Gastroesophageal sphincter (tissue), 4 donors: ENCODE measurements around the gene APLNR. TPM values are rescaled to one million over a fixed set of nuclear protein-coding genes. Genes with fewer than 3 reads are reported as not detected.

ENCODE experiments used
- ATAC-seq: fragments of 150-250 bp; one replicate; pipeline ENCODE4 v1.9.1; 2016; ENCODE audit warnings: mild to moderate bottlenecking, moderate library complexity
- H3K27ac ChIP-seq, 4 donors: fragments of 200-600 bp; sonication (generic) in 3 of 4; 1 replicate in 3 of 4; 2 replicates in 1 of 4; pipeline ENCODE4 v1.5.1; 2016 to 2019
- H3K27me3 ChIP-seq: fragments of 200-600 bp; sonication (generic); one replicate; pipeline ENCODE4 v1.5.1; 2019
- H3K36me3 ChIP-seq, 2 donors: fragments of 200-600 bp; sonication (generic); one replicate each; pipeline ENCODE4 v1.5.1; 2019; ENCODE audit warnings: control low read depth in 1 of 2
- H3K4me1 ChIP-seq, 3 donors: fragments of 200-600 bp; sonication (generic); 1 replicate in 2 of 3; 2 replicates in 1 of 3; pipeline ENCODE4 v1.5.1; 2016 to 2019; ENCODE audit warnings: control low read depth in 2 of 3
- H3K4me3 ChIP-seq, 2 donors: fragments of 200-600 bp; sonication (generic); one replicate each; pipeline ENCODE4 v1.5.1; 2019; ENCODE audit warnings: mild to moderate bottlenecking in 1 of 2, moderate library complexity in 1 of 2
- H3K9me3 ChIP-seq, 3 donors: fragments of 200-600 bp; sonication (generic); one replicate each; pipeline ENCODE4 v1.5.1; 2017 to 2019; ENCODE audit warnings: control low read depth in 2 of 3
- CTCF ChIP-seq, 4 experiments: fragments of 200-600 bp in 2 of 4; fragments of 450-650 bp in 2 of 4; sonication (generic) in 1 of 4; IDR thresholded peaks; one replicate each; pipeline ENCODE4 v1.5.1; 2017 to 2019; ENCODE audit warnings: antibody characterized with exemption in 4 of 4, mild to moderate bottlenecking in 2 of 4, moderate library complexity in 2 of 4
- EP300 ChIP-seq: sonication (generic); formaldehyde crosslinking; IDR thresholded peaks from one replicate; pipeline ENCODE4 v1.6.1; 2017; ENCODE audit warnings: antibody characterized with exemption, mild to moderate bottlenecking
- POLR2A ChIP-seq, 2 donors: fragments of 450-650 bp; IDR thresholded peaks; one replicate each; pipeline ENCODE4 v1.6.1; 2017; ENCODE audit warnings: antibody characterized with exemption in 2 of 2, mild to moderate bottlenecking in 2 of 2, moderate library complexity in 1 of 2
- POLR2AphosphoS5 ChIP-seq: sonication (generic); formaldehyde crosslinking; IDR thresholded peaks from one replicate; pipeline ENCODE4 v1.6.1; 2017; ENCODE audit warnings: antibody characterized with exemption
- WGBS, 2 donors: methylation state at CpG; one replicate each; pipeline ENCODE4 v1.1.5; 2018; ENCODE audit warnings: low coverage in 1 of 2; 5-methylcytosine and 5-hydroxymethylcytosine counted together
- total RNA-seq, 4 donors: library from RNA; depleted of rRNA; stranded (reverse); fragments of >200 nt; gene quantifications; one replicate each; pipeline ENCODE4 v1.1.0, GENCODE V29; 2016

APLNR gene
- total RNA-seq, 4 donors from 2014 or later, result 2.2 to 3.7 (median 2.4) TPM

GRCh38 chr11:57262157-57262556, 25.1 kb upstream of the APLNR start:
- ATAC-seq, result no peak
- Histone ChIP-seq H3K27ac (no peak overlapping the region), H3K36me3 (no peaks in the 10 kb centered on the region), H3K9me3 (peaks cover 0 to 13% (median 0%) of the 10 kb centered on the region in 3 donors), H3K27me3 (no peaks in the 10 kb centered on the region), H3K4me3 (no peak overlapping the region), H3K4me1 (peaks cover 0 to 19% (median 2%) of the 10 kb centered on the region in 3 donors)
- 66 to 93% methylated on average over 1 to 4 of the region's 4 CpGs for WGBS, 2 donors
- TF ChIP-seq POLR2AphosphoS5 (no peak), CTCF (IDR thresholded peaks at IDR 0.05) (no peak), EP300 (no peak), POLR2A (IDR thresholded peaks at IDR 0.05) (no peak)

GRCh38 chr11:57260937-57261783, 24.1 kb upstream of the APLNR start:
- Histone ChIP-seq H3K4me3 (no peak overlapping the region), H3K27me3 (no peaks in the 10 kb centered on the region), H3K4me1 (peaks cover 0 to 19% (median 2%) of the 10 kb centered on the region in 3 donors), H3K36me3 (no peaks in the 10 kb centered on the region), H3K9me3 (peaks cover 0 to 22% (median 0%) of the 10 kb centered on the region in 3 donors), H3K27ac (no peak overlapping the region)
- TF ChIP-seq POLR2A (IDR thresholded peaks at IDR 0.05), result no peak
- TF ChIP-seq EP300, result no peak
- no peak for TF ChIP-seq POLR2AphosphoS5
- no peak for TF ChIP-seq CTCF (IDR thresholded peaks at IDR 0.05)
- 54 to 57% methylated on average over 3 to 4 of the region's 5 CpGs for whole genome bisulfite sequencing, 2 donors
- no peak for ATAC-seq

- Histone ChIP-seq H3K27ac (no peak overlapping the region), H3K9me3 (peaks cover 0 to 18% (median 0%) of the 10 kb centered on the region in 3 donors), H3K4me1 (peaks cover 0 to 9% (median 0%) of the 10 kb centered on the region in 3 donors), H3K36me3 (no peaks in the 10 kb centered on the region), H3K27me3 (no peaks in the 10 kb centered on the region), H3K4me3 (no peak overlapping the region)
- ATAC-seq, result no peak
- TF ChIP-seq EP300, result no peak
- no peak for TF ChIP-seq POLR2A (IDR thresholded peaks at IDR 0.05)
- no peak for TF ChIP-seq POLR2AphosphoS5
- no peak for TF ChIP-seq CTCF (IDR thresholded peaks at IDR 0.05)
These were observed 19.1 kb upstream of the APLNR start for GRCh38 chr11:57256119-57256518.

- no peak for ATAC-seq
- Histone ChIP-seq H3K27ac (no peak overlapping the region), H3K4me3 (no peak overlapping the region), H3K27me3 (no peaks in the 10 kb centered on the region), H3K9me3 (peaks cover 0 to 18% (median 0%) of the 10 kb centered on the region in 3 donors), H3K36me3 (no peaks in the 10 kb centered on the region), H3K4me1 (peaks cover 0 to 9% (median 0%) of the 10 kb centered on the region in 3 donors)
- 14 to 29% methylated on average over 1 of the region's 1 CpG for WGBS, 2 donors
- TF ChIP-seq EP300 (no peak), POLR2A (IDR thresholded peaks at IDR 0.05) (no peak), POLR2AphosphoS5 (no peak), CTCF (IDR thresholded peaks at IDR 0.05) (no peak)
These were observed 18.6 kb upstream of the APLNR start for GRCh38 chr11:57255618-57256017.

- Histone ChIP-seq H3K27me3 (no peaks in the 10 kb centered on the region), H3K36me3 (no peaks in the 10 kb centered on the region), H3K27ac (no peak overlapping the region), H3K4me3 (no peak overlapping the region), H3K9me3 (peaks cover 0 to 18% (median 0%) of the 10 kb centered on the region in 3 donors), H3K4me1 (peaks cover 0 to 9% (median 0%) of the 10 kb centered on the region in 3 donors)
- no peak for ATAC-seq
- TF ChIP-seq EP300 (no peak), POLR2AphosphoS5 (no peak), CTCF (IDR thresholded peaks at IDR 0.05) (no peak), POLR2A (IDR thresholded peaks at IDR 0.05) (no peak)
These were observed 17.6 kb upstream of the APLNR start for GRCh38 chr11:57254631-57255030.
